Immature natural killer cell (primary cell): ENCODE results near the gene MIR17HG. TPM values are rescaled to one million over a fixed set of nuclear protein-coding genes. Genes with fewer than 3 reads are reported as not detected.

Experiments used
- DNase-seq, 3 donors: peaks; one replicate each; pipeline ENCODE4 v3.0.0; 2022; ENCODE audit warnings: mixed read lengths in 1 of 3
- H3K27ac Mint-ChIP-seq, 6 donors: one replicate each; pipeline ENCODE4 v1.8.0; 2020; ENCODE audit warnings: mixed read lengths in 6 of 6, mild to moderate bottlenecking in 5 of 6, inconsistent platforms in 4 of 6, moderate library complexity in 3 of 6
- H3K27me3 Mint-ChIP-seq, 3 donors: one replicate each; pipeline ENCODE4 v1.8.0; 2020 to 2021; ENCODE audit warnings: low read depth in 3 of 3, mild to moderate bottlenecking in 3 of 3, mixed read lengths in 3 of 3, moderate library complexity in 3 of 3, inconsistent platforms in 1 of 3
- H3K36me3 Mint-ChIP-seq, 3 donors: one replicate each; pipeline ENCODE4 v1.8.0; 2020; ENCODE audit warnings: mixed read lengths in 3 of 3, inconsistent platforms in 2 of 3, mild to moderate bottlenecking in 2 of 3
- H3K4me1 Mint-ChIP-seq, 2 donors: one replicate each; pipeline ENCODE4 v1.8.0; 2020; ENCODE audit warnings: inconsistent platforms in 2 of 2, mild to moderate bottlenecking in 2 of 2, mixed read lengths in 2 of 2, moderate library complexity in 1 of 2
- H3K4me3 Mint-ChIP-seq, 5 donors: one replicate each; pipeline ENCODE4 v1.8.0; 2020; ENCODE audit warnings: mild to moderate bottlenecking in 5 of 5, mixed read lengths in 5 of 5, inconsistent platforms in 3 of 5, moderate library complexity in 3 of 5
- H3K9me3 Mint-ChIP-seq, 6 donors: one replicate each; pipeline ENCODE4 v1.8.0; 2020; ENCODE audit warnings: mild to moderate bottlenecking in 6 of 6, mixed read lengths in 6 of 6, inconsistent platforms in 4 of 6, moderate library complexity in 3 of 6
- polyA plus RNA-seq, 3 donors: library from polyadenylated mRNA; unstranded; fragments of 300-500 nt; fragmentation: Illumina TruSeq; gene quantifications; one replicate each; pipeline ENCODE4 v1.2.3, GENCODE V29; 2021

The MIR17HG gene
- polyA plus RNA-seq, 3 donors from 2014 or later = 0.12 to 0.68 (median 0.26) TPM

DNA sequence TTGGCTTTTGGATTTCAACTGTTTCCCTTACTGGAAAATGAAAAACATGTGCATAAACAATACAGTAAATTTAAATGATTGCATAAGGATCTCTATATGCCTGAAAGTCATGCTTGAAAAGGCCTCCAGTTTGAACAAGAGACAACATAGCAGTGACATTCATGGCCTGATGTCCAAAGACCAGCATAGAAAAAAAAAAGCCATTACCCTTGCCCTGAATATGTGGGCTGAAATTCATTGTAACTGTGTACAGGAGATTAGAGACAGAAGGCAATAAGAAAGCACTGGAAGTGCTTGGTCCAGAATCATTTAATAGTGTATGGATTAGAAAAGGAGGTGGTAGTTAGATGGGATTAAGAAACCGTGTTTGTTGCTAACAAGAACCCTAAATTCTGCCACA, 15.4 kb downstream of the MIR17HG start:
- H3K36me3 Mint-ChIP-seq = no peaks in the 10 kb centered on the region
- H3K9me3 Mint-ChIP-seq = no peaks in the 10 kb centered on the region
- DNase-seq = no peak
- no peak overlapping the region for H3K27ac Mint-ChIP-seq
- no peaks in the 10 kb centered on the region for H3K27me3 Mint-ChIP-seq
- H3K4me3 Mint-ChIP-seq = no peak overlapping the region
- H3K4me1 Mint-ChIP-seq = no peaks in the 10 kb centered on the region

DNA sequence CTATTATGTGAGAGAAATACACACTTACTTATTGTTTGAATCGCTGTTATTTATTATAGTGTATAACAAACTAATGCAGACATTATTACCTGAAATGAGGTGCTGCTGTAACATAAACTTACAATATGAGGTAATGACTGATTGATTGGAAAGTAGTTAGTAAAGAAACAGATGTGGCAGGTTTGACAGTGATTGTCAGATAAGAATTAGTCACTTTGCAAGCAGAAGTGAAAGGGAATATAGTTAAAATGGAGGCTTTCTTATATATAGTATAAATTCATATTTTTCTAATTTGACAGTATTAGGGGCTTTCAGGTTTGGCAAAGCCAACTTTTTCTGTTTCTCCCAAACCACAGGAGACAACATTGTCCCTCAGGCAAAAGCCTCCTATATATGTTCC, 20.6 kb downstream of the MIR17HG start:
- H3K36me3 Mint-ChIP-seq = no peaks in the 10 kb centered on the region
- H3K4me3 Mint-ChIP-seq = no peak overlapping the region
- no peaks in the 10 kb centered on the region for H3K9me3 Mint-ChIP-seq
- H3K27me3 Mint-ChIP-seq = peaks cover 0 to 2% (median 0%) of the 10 kb centered on the region in 3 donors
- no peaks in the 10 kb centered on the region for H3K4me1 Mint-ChIP-seq
- no peak for DNase-seq
- no peak overlapping the region for H3K27ac Mint-ChIP-seq

GRCh38 chr13:91368676-91369440, 21.4 kb downstream of the MIR17HG start:
- DNase-seq = no peak
- no peak overlapping the region for H3K27ac Mint-ChIP-seq
- no peak overlapping the region for H3K4me3 Mint-ChIP-seq
- H3K4me1 Mint-ChIP-seq = no peaks in the 10 kb centered on the region
- no peaks in the 10 kb centered on the region for H3K9me3 Mint-ChIP-seq
- H3K27me3 Mint-ChIP-seq = peaks cover 0 to 2% (median 0%) of the 10 kb centered on the region in 3 donors
- no peaks in the 10 kb centered on the region for H3K36me3 Mint-ChIP-seq

GRCh38 chr13:91369441-91369831, 21.9 kb downstream of the MIR17HG start:
- DNase-seq = no peak
- no peaks in the 10 kb centered on the region for H3K9me3 Mint-ChIP-seq

GRCh38 chr13:91370501-91370900, 23.0 kb downstream of the MIR17HG start:
- Mint-ChIP-seq H3K4me3 (no peak overlapping the region), H3K9me3 (no peaks in the 10 kb centered on the region), H3K4me1 (peaks cover 1 to 12% of the 10 kb centered on the region in 2 donors), H3K36me3 (no peaks in the 10 kb centered on the region), H3K27me3 (peaks cover 0 to 6% (median 0%) of the 10 kb centered on the region in 3 donors), H3K27ac (no peak overlapping the region)
- DNase-seq = no peak

More at GRCh38 chr13:91369441-91369831, 21.9 kb downstream of the MIR17HG start:
- Mint-ChIP-seq H3K36me3 (no peaks in the 10 kb centered on the region), H3K27ac (no peak overlapping the region), H3K4me3 (no peak overlapping the region), H3K4me1 (peaks cover 0 to 2% of the 10 kb centered on the region in 2 donors), H3K27me3 (peaks cover 0 to 4% (median 0%) of the 10 kb centered on the region in 3 donors)

GRCh38 chr13:91372911-91373310, 25.4 kb downstream of the MIR17HG start:
- no peak overlapping the region for H3K4me3 Mint-ChIP-seq
- H3K36me3 Mint-ChIP-seq = no peaks in the 10 kb centered on the region
- no peak overlapping the region for H3K27ac Mint-ChIP-seq
- H3K9me3 Mint-ChIP-seq = no peaks in the 10 kb centered on the region
- H3K27me3 Mint-ChIP-seq = peaks cover 0 to 6% (median 0%) of the 10 kb centered on the region in 3 donors
- H3K4me1 Mint-ChIP-seq = peaks cover 1 to 13% of the 10 kb centered on the region in 2 donors
- DNase-seq = no peak

- peak in 1 of 3 donors; percentile 12 for DNase-seq
- Mint-ChIP-seq H3K9me3 (no peaks in the 10 kb centered on the region), H3K36me3 (no peaks in the 10 kb centered on the region), H3K4me1 (peaks cover 1 to 13% of the 10 kb centered on the region in 2 donors), H3K4me3 (no peak overlapping the region), H3K27ac (no peak overlapping the region), H3K27me3 (peaks cover 0 to 6% (median 3%) of the 10 kb centered on the region in 3 donors)
Measured at GRCh38 chr13:91375116-91375729, 27.7 kb downstream of the MIR17HG start.

GRCh38 chr13:91381371-91381770, 33.9 kb downstream of the MIR17HG start:
- Mint-ChIP-seq H3K36me3 (no peaks in the 10 kb centered on the region), H3K9me3 (no peaks in the 10 kb centered on the region), H3K4me3 (no peak overlapping the region), H3K27ac (no peak overlapping the region), H3K27me3 (peaks cover 0 to 6% (median 3%) of the 10 kb centered on the region in 3 donors), H3K4me1 (no peaks in the 10 kb centered on the region)
- no peak for DNase-seq

- H3K36me3 Mint-ChIP-seq = no peaks in the 10 kb centered on the region
- H3K4me1 Mint-ChIP-seq = no peaks in the 10 kb centered on the region
- peaks cover 0 to 6% (median 4%) of the 10 kb centered on the region in 3 donors for H3K27me3 Mint-ChIP-seq
- DNase-seq = no peak
- no peak overlapping the region for H3K27ac Mint-ChIP-seq
- no peaks in the 10 kb centered on the region for H3K9me3 Mint-ChIP-seq
- no peak overlapping the region for H3K4me3 Mint-ChIP-seq
Measured at GRCh38 chr13:91383836-91384235, 36.3 kb downstream of the MIR17HG start.

GRCh38 chr13:91384896-91385295, 37.4 kb downstream of the MIR17HG start:
- DNase-seq = no peak
- H3K27me3 Mint-ChIP-seq = peaks cover 2 to 6% (median 5%) of the 10 kb centered on the region in 3 donors
- H3K27ac Mint-ChIP-seq = no peak overlapping the region
- H3K4me3 Mint-ChIP-seq = no peak overlapping the region
- H3K9me3 Mint-ChIP-seq = no peaks in the 10 kb centered on the region
- H3K4me1 Mint-ChIP-seq = no peaks in the 10 kb centered on the region
- no peaks in the 10 kb centered on the region for H3K36me3 Mint-ChIP-seq

DNA sequence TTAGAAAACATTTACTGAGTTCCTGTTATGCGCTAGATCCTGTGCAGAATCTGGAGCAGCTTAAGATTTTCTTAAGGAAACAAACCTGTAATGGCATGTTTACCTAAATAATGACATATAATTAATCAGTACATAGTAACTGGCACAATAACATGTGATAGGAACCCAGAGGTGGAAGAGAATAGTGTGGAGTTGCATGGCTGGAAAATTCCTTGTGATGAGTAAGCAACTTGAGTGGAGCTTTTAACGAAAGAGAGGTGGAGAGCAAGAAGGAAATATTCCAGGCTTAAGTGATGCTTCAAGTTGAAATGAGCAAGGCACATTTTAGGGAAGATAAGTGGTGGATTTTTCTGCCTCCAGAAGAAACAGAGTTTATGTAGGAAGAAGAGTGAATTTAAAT, 41.7 kb downstream of the MIR17HG start:
- Mint-ChIP-seq H3K27ac (no peak overlapping the region), H3K9me3 (no peaks in the 10 kb centered on the region), H3K36me3 (no peaks in the 10 kb centered on the region), H3K4me1 (no peaks in the 10 kb centered on the region), H3K4me3 (no peak overlapping the region), H3K27me3 (peaks cover 4 to 11% (median 6%) of the 10 kb centered on the region in 3 donors)
- DNase-seq = no peak

- Mint-ChIP-seq H3K4me1 (peaks cover 10 to 16% of the 10 kb centered on the region in 2 donors), H3K27me3 (peaks cover 7 to 12% (median 12%) of the 10 kb centered on the region in 3 donors), H3K9me3 (no peaks in the 10 kb centered on the region)
Measured at GRCh38 chr13:91397595-91397994, 50.1 kb downstream of the MIR17HG start.

DNA sequence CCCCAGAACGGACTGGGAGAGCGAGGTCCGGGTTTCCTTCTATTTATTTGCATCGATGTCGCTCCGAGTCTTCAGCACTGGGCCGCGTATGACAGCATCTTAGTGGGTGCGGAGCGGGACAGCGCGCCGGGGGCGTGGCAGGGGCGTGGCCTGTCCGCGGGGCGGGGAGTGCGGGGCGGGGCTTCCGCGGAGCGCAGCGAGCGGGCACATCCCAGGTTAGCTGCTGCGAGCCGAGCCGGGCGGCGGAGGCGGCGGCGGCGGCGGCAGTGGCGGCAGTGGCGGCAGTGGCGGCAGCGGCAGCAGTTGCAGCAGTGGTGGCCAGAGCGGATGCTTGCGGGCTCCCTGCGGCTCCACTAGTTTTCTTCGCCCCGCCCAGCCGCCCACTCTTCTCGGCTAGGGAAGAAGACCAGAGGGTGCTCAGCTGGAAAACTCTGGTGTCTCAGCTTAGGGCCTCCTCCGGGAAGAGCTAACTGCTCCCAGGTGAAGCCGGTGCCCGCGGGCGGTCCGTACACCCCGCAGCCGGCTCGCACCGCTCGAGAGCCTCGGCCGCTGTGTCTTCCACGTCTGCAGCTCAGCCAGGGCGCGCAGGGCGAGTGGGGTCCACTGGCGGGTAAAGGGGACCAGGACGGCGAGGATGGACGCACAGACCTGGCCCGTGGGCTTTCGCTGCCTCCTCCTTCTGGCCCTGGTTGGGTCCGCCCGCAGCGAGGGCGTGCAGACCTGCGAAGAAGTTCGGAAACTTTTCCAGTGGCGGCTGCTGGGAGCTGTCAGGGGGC, 51.1 kb downstream of the MIR17HG start, which contains the start of gene GPC5:
Gene GPC5 (plus strand): TSS at position 209 of the 776 bp plus-strand sequence.
- H3K27ac Mint-ChIP-seq = no peak within 1 kb of the TSS
- no peaks in the 10 kb centered on the region for H3K36me3 Mint-ChIP-seq
- peak within 1 kb of the TSS; percentile 75 to 91 (median 87) for H3K4me3 Mint-ChIP-seq
- no peaks in the 10 kb centered on the region for H3K9me3 Mint-ChIP-seq
- H3K27me3 Mint-ChIP-seq = peaks cover 8 to 15% (median 12%) of the 10 kb centered on the region in 3 donors
- H3K4me1 Mint-ChIP-seq = peaks cover 10 to 16% of the 10 kb centered on the region in 2 donors
- DNase-seq = peak; percentile 67 to 78 (median 74)

More at GRCh38 chr13:91397595-91397994, 50.1 kb downstream of the MIR17HG start:
- H3K27ac Mint-ChIP-seq = no peak overlapping the region
- peak overlapping the region in 1 of 5 donors; percentile 75 for H3K4me3 Mint-ChIP-seq
- no peak for DNase-seq
- no peaks in the 10 kb centered on the region for H3K36me3 Mint-ChIP-seq
